PC-3 (cell line): ENCODE data around the gene PROSER2.

Experiments
- CTCF ChIP-seq: fragments of 300-600 bp; sonication (generic); conservative IDR thresholded peaks from 2 replicates; pipeline ENCODE4 v1.5.1; 2017; ENCODE audit warnings: antibody characterized with exemption, low read depth, mild to moderate bottlenecking, low read length
- EZH2 ChIP-seq: fragments of 300-600 bp; sonication (generic); IDR thresholded peaks from one replicate; pipeline ENCODE4 v1.6.1; 2017; ENCODE audit warnings: antibody characterized with exemption, mild to moderate bottlenecking, low read length; ENCODE audit not compliant: unreplicated experiment

GRCh38 chr10:11797847-11798633 is 25.1 kb upstream of the PROSER2 start:
- TF ChIP-seq EZH2 (no peak), CTCF (no peak)
